NCI-H748 (cell line): ENCODE data around the gene MINPP1.

Experiments
- DNase-seq: peaks from one replicate; lab custom pipeline; 2025; ENCODE audit not compliant: unreplicated experiment; lab: John Stamatoyannopoulos, UW

Gene MINPP1

DNA sequence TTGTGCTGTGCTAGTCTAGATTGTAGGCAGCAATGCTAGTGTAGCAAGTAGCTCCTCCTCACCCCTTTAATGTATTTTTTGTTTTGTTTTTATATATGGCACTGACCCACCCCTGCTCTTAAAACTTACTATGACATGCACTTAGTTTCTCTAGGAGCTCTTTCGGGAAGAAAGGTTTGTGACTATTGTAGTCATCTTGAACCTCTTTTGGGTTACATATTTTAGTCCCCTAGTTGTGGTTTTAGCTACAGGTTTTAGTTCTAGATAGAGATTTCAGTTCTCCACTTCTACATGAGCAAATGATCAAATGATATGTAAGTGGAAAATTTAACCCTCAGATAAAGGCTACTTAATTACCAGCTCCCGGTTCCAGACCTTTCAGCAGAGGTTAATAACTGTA, 14.9 kb downstream of the MINPP1 start:
- no peak for DNase-seq

DNA sequence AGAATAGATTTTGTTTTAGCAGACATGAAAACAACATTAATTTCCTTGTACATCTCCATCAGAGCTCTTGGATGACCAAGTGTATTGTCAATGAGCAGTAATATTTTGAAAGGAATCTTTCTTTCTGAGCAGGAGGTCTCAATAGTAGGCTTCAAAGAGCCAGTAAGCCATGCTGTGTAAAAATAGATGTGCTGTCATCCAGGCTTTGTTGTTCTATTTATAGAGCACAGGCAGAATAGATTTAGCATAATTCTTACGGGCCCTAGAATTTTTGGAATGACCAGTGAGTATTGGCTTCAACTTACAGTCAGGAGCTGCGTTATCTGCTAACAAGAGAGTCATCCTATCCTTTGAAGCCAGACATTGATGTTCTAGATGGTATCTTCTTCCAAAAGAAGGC, 19.0 kb downstream of the MINPP1 start:
- DNase-seq = no peak

DNA sequence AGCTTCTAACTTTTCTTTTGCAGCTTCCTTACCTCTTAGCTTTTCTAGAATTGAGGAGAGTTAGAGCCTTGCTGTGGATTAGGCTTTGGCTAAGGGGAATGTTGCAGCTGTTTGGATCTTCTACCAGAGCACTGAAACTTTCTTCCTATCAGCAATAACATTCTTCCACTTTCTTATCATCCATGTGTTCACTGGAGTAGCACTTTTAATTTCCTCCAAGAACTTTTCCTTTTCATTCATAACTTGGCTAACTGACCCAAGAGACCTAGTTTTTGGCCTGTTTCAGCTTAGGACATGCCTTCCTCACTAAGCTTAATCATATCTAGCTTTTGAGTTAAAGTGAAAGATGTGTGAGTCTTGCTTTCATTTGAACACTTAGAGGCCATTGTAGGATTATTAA, 19.6 kb downstream of the MINPP1 start:
- DNase-seq = no peak

DNA sequence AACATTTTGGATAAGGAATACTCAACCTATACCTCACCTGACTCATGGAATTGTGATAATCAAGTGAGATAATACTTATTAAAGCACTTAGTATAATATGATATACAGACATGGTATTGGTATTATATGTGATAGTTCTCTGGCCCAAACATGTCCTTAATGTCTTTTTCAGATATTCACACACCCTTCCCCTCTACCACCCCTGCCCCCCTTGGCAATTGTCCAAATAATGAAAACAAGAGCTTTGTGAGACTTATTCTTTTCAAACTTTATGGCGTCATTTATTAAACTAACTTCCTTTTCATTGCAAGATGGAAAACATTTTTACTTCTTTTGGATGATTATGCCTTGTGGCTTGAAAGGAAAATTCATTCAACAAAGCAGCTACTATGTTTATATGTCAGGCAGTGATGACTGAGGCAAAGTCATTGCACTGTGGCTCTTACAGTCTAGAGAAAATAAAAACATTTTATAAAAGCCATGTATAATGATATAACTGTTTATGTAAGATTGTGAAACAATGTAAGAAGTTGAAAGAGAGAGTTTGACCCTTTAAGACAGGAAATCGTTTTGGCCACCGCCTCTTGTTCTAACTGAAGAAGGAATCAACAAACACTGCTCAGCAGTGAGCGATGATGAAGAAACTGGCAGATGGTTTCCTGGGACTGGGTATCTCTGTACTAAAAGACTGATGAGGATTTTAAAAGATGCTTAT, 27.4 kb downstream of the MINPP1 start:
- DNase-seq = no peak

DNA sequence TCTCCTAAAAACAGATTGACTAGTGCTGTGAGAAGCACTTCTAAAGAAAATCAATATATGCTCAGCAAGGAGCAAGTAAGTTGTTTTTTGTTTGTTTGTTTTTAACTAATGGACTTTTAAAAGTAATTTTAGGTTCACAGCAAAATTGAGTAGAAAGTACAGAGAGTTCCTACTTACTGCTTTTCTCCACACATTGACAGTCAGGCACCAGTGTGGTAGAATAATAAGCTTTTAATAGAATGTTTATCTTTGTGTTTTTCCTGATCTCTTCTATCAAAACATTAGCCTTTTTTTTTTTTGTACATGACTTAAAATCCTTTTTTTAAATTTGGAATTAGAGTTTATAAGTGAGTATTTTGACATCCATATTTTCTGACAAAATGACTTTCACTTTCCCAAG, 28.0 kb downstream of the MINPP1 start:
- DNase-seq = no peak

DNA sequence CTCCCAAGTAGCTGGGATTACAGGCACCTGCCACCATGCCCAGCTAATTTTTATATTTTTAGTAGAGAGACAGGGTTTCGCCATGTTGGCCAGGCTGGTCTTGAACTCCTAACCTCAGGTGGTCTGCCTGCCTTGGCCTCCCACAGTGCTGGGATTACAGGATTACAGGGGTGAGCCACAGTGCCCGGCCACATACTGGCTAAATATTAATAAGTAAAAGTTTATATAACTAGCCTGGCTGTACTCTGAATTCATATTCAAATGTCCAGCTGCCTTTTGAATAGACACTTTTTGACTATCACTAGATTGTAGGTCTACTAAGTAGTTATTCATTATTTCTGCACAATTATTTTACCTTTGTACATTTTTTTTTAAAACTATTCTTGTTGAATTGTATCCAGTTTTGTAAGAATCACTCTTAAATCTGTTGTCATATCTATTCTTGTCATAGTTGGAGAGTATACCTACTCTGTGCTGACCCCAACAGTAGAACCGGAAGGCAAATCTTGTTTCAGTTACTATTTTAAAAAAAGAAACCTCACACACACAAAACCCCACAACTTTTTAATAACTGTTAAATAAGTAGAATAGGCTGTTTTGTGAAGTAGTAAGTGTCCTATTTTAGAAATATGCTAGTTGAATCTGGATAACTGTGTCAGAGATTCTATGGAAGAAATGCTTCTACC, 29.6 kb downstream of the MINPP1 start:
- DNase-seq = no peak

DNA sequence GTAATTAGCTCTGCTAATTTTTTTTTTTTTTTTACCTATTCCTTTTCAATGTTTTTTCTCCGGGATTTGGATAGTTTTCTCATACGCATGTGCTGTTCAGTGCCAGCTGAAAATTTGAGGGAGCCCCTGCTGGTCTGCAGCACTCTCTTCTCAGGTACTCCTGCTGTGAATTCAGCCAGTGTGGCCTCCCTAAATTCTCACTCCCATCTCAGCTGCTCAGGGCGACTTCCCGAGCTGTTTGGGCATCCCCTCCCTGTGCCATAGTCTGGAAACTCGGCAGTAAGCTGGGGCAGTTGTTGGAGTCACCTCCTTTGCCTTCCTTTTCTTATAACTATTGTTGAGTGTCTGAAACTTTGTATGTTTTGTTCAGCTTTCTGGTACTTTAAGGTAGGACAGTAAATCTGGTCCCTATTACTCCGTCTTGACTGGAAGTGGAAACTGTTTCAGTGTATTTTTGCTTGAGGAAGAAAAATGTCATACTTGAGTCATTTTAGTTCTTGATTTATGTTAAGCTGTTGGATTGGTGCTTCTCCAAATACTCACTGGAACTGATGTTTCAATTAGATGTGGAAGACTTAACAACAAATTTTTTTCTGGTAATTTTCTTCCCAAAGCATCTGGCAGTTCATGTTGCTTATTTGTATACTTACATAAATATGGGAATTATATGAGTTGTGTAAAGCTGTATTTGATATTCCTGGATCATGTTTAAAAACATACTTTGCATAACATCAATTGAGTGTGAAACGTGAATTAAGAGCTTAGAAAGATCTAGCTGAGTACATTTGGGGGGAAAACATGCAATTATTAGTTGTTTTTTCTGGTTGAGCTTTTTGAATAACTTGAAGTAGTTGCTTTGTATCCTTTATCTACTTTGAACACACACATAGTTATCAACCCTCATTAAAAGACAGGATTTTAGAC, 33.7 kb downstream of the MINPP1 start:
- no peak for DNase-seq

DNA sequence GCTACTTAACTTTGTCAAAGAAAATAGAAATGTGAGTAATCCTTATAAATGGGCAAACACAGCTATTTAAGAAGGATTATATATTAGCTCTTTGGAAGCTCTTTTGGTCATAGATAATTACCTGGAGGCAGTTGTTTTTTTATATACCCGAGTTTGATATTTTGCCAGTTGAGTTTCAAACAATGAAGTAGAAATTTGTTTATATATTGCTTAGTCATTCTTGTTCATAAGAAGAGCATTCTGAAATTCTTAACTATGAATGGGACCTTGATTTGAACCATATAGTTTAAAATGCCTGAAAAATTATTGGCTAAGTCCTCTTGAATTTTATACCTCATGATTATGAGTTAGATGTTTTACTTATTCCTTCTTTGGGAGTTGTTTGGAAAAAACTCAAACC, 36.4 kb downstream of the MINPP1 start:
- no peak for DNase-seq

DNA sequence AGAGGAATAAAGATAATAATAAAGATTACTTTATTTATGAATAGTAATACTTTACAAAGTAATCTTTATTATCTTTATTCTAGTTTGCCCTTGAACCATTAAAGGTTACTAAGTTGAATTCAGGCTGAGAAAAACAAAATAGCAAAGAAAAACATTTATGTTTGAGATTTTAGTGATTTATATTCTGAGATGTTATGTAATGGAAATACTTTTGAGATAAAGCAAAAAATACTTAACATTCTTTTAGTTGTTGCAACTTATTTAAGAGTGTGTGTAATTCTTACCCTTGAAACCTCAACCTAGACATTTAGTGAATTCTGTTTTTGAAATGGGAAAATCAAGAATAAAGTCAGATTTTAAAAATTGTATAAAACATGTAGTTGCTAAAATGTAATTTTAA, 40.0 kb downstream of the MINPP1 start:
- DNase-seq = no peak

DNA sequence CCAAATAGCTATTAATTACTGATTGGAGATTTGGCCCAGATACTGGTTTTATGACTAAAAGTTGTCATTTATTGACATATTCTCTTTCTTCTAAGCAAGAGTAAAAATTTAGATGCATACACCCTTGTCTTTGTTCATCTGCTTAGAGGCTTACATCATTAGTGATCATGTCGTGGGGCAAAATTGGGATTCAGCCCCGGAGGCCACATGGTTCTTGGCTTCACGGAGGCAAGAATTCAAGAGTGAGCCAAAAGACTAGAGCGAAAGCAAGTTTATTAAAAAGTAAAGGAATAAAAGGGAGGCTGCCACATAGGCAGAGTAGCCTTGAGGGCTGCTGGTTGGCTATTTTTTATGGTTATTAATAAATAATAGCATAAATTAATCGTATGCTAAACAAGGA, 41.1 kb downstream of the MINPP1 start:
- DNase-seq = no peak

DNA sequence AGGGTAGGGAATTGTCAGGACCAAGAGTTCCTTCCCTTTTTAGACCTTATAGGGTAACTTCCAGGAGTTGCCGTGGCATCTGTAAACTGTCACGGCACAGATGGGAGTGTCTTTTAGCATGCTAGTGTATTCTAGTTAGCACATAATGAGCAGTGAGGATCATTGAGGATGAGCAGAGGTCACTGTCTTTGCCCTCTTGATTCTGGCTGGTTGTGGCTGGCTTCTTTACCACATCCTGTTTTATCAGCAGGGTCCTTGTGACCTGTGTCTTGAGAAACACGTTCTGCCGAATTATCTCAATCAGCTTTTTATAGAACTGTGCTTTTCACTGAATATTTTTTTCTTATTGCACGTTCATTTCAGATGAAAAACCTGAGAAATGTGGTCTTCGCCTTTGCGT, 41.5 kb downstream of the MINPP1 start:
- no peak for DNase-seq

DNA sequence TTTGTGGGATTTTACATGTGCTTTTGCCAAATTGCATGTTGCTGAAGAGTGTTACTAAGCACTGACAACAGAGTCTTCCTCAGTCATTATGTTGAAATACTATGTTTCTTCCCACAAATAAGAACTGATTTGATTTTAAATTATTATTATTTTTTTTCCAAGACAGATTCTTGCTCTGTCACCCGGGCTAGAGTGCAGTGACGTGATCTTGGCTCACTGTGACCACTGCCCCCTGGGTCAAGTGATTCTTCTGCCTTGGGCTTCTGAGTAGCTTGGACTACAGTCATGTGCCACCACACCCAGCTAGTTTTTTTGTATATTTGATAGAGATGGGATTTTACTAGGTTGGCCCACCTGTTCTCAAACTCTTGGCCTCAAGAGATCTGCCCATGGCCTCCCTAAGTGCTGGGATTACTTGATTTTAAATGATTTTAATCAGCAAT, 42.3 kb downstream of the MINPP1 start:
- no peak for DNase-seq

DNA sequence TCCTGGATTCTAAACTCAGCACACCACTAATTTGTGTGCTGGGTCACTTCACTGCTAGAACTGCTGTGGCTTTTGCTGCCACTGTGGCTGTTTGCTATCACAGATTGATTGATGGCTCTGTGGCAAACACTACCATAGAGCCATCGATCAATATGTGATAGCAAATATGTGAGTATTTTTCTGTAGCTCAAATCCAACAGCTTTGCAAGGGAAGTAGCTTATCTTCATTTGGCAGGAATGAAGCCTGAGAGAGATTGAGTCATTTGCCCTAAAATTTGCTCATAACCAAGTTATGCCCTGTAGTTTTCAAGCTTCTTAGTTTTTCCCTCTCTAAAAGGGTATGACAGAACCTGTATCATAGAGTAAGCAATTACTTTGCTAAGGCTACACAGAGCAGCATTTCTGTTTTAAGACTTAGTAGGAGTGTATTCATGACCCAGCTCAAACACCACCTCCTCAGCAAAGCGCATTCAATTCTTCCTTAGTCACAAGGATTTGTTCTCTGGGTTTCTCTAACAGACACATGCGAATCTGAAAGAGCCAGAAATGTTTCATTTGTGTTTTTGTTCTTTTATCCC, 43.1 kb downstream of the MINPP1 start:
- no peak for DNase-seq

DNA sequence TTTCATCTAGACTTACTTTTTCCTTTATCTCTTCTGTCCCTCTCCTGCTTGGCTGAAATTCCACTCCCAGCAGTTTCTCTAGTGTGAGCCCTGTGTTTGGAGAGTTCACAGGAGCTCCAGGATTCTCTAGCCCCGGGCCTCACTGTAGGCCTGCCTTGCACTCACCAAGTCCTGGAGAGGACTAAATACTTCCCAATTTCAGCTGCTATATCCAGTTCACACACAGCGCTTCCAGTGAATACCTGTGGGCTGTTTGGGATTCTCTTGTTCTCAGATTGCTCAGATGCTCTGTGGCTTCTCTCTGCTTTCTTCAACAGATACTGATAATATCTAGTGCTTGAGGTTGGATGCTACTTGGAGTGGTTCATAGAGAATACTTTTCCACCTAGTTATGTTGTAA, 46.0 kb downstream of the MINPP1 start:
- no peak for DNase-seq

DNA sequence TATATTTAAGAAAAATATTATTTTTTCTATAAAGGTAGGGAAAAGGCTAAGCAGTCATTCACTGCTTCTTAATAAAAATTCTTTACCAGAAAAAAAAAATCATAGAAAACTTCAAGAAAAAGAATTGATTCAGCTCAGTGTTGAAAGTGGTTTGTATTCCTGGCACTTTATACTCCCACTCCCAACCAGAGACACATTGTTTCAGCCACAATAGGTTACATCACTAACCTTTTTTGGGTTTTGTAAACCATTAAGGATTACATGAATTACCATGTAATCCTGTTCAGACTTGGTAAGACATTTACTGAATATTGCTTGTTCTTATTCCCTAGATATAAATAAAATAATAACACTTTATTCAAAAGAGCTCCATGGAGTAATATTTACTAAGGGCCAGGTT, 46.6 kb downstream of the MINPP1 start:
- no peak for DNase-seq

DNA sequence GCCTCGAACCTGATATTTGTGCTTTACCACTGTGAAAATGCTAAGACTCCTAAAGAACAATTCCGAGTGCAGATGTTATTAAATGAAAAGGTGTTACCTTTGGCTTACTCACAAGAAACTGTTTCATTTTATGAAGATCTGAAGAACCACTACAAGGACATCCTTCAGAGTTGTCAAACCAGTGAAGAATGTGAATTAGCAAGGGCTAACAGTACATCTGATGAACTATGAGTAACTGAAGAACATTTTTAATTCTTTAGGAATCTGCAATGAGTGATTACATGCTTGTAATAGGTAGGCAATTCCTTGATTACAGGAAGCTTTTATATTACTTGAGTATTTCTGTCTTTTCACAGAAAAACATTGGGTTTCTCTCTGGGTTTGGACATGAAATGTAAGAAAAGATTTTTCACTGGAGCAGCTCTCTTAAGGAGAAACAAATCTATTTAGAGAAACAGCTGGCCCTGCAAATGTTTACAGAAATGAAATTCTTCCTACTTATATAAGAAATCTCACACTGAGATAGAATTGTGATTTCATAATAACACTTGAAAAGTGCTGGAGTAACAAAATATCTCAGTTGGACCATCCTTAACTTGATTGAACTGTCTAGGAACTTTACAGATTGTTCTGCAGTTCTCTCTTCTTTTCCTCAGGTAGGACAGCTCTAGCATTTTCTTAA, 47.7 kb downstream of the MINPP1 start:
- DNase-seq = no peak

DNA sequence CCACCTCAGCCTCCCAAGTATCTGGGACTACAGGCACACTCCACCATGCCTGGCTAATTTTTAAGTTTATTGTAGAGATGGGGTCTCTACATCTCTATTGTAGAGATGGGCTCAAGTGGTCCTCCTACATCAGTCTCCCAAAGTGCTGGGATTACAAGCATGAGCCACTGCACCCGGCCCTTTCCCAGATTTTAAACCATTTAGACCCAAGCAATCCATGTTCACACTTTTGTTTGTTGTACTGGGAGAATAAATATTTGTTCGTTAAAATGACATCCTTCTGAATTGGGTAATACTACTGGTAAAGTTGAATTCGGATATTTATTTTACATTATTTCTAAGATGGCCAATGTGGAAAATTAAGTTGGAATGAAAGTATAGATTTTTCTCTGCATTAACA, 52.7 kb downstream of the MINPP1 start:
- no peak for DNase-seq

DNA sequence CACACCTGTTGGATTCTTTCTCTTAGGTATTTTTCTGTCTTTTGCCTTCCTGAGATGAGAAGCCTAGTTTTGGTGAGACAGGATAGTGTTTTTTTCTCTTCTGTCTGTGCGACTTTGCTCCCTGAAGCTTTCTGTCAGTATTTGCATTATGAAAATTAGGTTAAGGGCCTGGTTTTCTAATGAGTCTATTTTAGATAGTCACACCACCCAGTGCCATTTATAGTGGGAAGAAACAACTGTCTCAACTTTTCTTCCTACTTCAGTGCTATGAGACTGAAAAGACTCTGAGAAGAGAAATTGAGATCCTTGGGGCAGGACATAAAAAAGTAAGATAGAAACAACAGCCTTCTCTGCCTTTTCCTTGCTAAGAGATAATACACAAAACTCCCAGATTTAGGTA, 53.6 kb downstream of the MINPP1 start:
- no peak for DNase-seq

DNA sequence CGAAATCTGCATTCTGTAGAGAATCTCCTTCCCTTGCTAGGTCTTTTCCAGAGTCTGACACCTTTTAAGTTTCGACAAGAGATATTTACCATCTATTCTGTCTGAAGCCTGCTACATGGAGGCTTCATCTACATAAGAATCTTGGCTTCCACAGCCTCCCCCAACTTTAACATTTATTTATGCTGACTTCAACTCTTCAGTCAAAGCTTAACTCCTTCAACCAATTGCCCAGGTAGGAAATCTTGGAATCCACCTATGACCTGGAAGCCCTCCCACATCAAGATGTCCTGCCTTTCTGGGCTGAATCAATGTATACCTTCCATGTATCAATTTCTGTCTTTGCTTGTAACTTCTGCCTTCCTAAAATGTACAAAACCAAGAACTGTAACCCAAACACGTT, 54.7 kb downstream of the MINPP1 start:
- no peak for DNase-seq

DNA sequence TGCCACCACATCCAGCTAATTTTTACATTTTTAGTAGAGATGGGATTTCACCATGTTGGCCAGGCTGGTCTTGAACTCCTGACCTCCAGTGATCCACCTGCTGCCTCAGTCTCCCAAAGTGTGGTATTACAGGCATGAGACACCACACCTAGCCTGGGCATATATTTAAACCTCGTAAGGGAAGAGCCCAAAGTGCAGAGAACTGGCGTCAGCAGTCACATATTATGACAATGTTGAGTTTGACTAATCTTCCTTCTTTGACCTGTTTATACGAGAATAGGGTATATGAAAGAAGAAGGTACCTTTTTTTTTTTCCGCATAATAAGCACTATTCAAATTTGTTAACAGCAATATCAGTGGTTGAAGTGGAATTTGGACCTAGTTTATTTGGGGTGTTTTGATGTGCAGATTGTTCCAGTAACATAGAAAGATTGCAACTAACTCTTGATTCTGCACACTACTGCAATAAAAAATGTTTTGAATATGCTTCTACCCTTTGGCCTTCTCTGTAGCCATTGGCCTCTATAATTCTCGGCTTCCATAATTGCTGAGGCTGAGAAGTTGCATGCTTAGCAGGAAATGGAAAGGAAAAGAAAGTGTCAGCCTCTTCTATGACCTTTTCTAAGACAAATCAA, 55.9 kb downstream of the MINPP1 start:
- DNase-seq = no peak
